ENCODE data around the gene XCR1. TPM values are rescaled to one million over a fixed set of nuclear protein-coding genes. Genes with fewer than 3 reads are reported as not detected.
"Not testable (repeated sequence)": the region's sequence is repeated elsewhere in the genome, so short reads cannot be mapped to it uniquely, and the experiment has no call there.

XCR1 gene
- total RNA-seq, 3 donors from 2014 or later, result 0.13 to 0.29 (median 0.20) TPM

DNA sequence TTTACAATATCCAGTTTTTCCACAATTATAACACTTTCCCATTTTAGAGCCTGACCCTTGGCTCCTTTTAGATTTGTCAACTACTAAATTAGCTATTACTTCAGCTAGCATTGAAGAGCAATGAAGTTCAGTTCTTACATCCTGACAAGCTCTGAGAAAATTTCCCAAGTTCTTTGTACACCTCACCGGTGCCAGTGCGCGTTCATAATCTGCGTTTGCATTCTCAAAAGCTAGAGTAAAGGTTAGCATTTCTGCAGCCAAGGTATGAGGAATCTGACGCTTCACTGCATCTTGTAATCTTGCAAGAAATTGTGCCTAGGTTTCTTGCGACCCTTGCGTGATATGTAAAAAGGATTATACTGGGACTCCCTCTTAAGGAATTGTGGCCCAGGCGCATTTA lies 25.2 kb upstream of the XCR1 start:
- ATAC-seq (no peak), DNase-seq (no peak)
- H3K36me3 ChIP-seq (ENCODE audit: low read depth), result no peaks in the 10 kb centered on the region
- intact Hi-C loops (cut with DNase I, micrococcal nuclease), result no loop called here
- no peak for TF ChIP-seq CTCF (IDR thresholded peaks at IDR 0.05)
- H3K4me3 ChIP-seq, result no peak overlapping the region
- H3K9me3 ChIP-seq, result no peaks in the 10 kb centered on the region
- no peaks in the 10 kb centered on the region for H3K4me1 ChIP-seq (ENCODE audit: low read depth)

- no peak overlapping the region for H3K4me3 ChIP-seq
- no peaks in the 10 kb centered on the region for H3K36me3 ChIP-seq (ENCODE audit: low read depth)
- intact Hi-C loops (cut with DNase I, micrococcal nuclease), result no loop called here
- TF ChIP-seq CTCF (IDR thresholded peaks at IDR 0.05), result no peak
- DNase-seq (no peak), ATAC-seq (no peak)
- no peaks in the 10 kb centered on the region for H3K4me1 ChIP-seq (ENCODE audit: low read depth)
- H3K9me3 ChIP-seq, result no peaks in the 10 kb centered on the region
Observed at GRCh38 chr3:46049093-46049492, 21.8 kb upstream of the XCR1 start.

GRCh38 chr3:46046231-46046630 lies 18.9 kb upstream of the XCR1 start:
- ATAC-seq, result peak; percentile 32
- H3K9me3 ChIP-seq; H3K36me3 ChIP-seq (ENCODE audit: low read depth); intact Hi-C loops (cut with DNase I, micrococcal nuclease); DNase-seq; H3K4me3 ChIP-seq; H3K4me1 ChIP-seq (ENCODE audit: low read depth): not testable (repeated sequence)

- DNase-seq, result no peak
- Histone ChIP-seq H3K4me3 (no peak overlapping the region), H3K4me1 (ENCODE audit: low read depth) (no peaks in the 10 kb centered on the region), H3K36me3 (ENCODE audit: low read depth) (no peaks in the 10 kb centered on the region), H3K9me3 (no peaks in the 10 kb centered on the region)
- intact Hi-C loops (cut with DNase I, micrococcal nuclease), result no loop called here
- TF ChIP-seq CTCF (IDR thresholded peaks at IDR 0.05), result no peak
- ATAC-seq, result no peak
Observed at GRCh38 chr3:46038916-46039315, 11.6 kb upstream of the XCR1 start.

GRCh38 chr3:46038071-46038470 lies 10.8 kb upstream of the XCR1 start:
- intact Hi-C loops (cut with DNase I, micrococcal nuclease); H3K9me3 ChIP-seq; ATAC-seq; H3K36me3 ChIP-seq (ENCODE audit: low read depth); H3K4me1 ChIP-seq (ENCODE audit: low read depth); DNase-seq; H3K4me3 ChIP-seq: not testable (repeated sequence)

DNA sequence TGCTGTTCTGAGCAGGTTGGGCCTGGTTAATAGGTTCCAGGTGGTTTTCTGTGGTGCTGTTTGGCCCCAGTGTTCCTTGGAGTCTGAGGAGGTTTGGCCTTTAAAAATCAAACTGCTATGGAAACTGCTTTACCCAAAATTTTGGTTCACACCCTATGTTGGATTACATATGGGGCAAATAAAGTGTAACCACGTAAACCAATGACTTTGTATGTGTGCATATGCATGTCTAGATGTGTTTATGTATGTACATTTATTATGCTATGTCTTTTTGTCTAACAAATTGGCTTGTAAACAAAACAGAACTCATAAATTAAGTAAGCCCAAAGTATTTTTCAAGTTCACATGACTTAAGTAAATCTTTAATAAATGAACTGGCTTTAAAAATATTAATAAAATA lies 8.9 kb upstream of the XCR1 start:
- no peak overlapping the region for H3K4me3 ChIP-seq
- intact Hi-C loops (cut with DNase I, micrococcal nuclease), result no loop called here
- no peak for DNase-seq
- no peak for ATAC-seq
- H3K9me3 ChIP-seq, result no peaks in the 10 kb centered on the region
- no peak for TF ChIP-seq CTCF (IDR thresholded peaks at IDR 0.05)
- no peaks in the 10 kb centered on the region for H3K4me1 ChIP-seq (ENCODE audit: low read depth)
- H3K36me3 ChIP-seq (ENCODE audit: low read depth), result no peaks in the 10 kb centered on the region

GRCh38 chr3:46031747-46032146 lies 4.5 kb upstream of the XCR1 start:
- intact Hi-C loops (cut with DNase I, micrococcal nuclease), result no loop called here
- Histone ChIP-seq H3K9me3 (peaks cover 9% of the 10 kb centered on the region), H3K4me3 (no peak overlapping the region), H3K4me1 (ENCODE audit: low read depth) (no peaks in the 10 kb centered on the region), H3K36me3 (ENCODE audit: low read depth) (no peaks in the 10 kb centered on the region)
- no peak for TF ChIP-seq CTCF (IDR thresholded peaks at IDR 0.05)
- DNase-seq, result no peak
- ATAC-seq, result no peak
